GM19035 (cell line): Measurements from ENCODE around the gene DENND4A.

Experiments used
- ATAC-seq: cut with Tn5 transposase; IDR thresholded peaks from one replicate; pipeline ENCODE4 v1.9.1; 2021; ENCODE audit not compliant: unreplicated experiment

The DENND4A gene

GRCh38 chr15:65792138-65792987 is at the start of gene DENND4A:
TSS of gene DENND4A (minus strand) at chr15:65792293. CDS start at chr15:65756450, 35,843 bp downstream.
- peak; percentile 83 for ATAC-seq

GRCh38 chr15:65841121-65841930 is 49.2 kb upstream of the DENND4A start:
- ATAC-seq, result no peak

GRCh38 chr15:65839985-65840384 is 47.9 kb upstream of the DENND4A start:
- no peak for ATAC-seq

GRCh38 chr15:65839354-65839901 is 47.3 kb upstream of the DENND4A start:
- no peak for ATAC-seq

- no peak for ATAC-seq
Measured at GRCh38 chr15:65837301-65838294, 45.5 kb upstream of the DENND4A start.

GRCh38 chr15:65836665-65837064 is 44.6 kb upstream of the DENND4A start:
- ATAC-seq, result no peak

- no peak for ATAC-seq
Measured at GRCh38 chr15:65835447-65835846, 43.4 kb upstream of the DENND4A start.

GRCh38 chr15:65834603-65835282 is 42.6 kb upstream of the DENND4A start:
- ATAC-seq, result no peak

GRCh38 chr15:65833501-65834205 is 41.6 kb upstream of the DENND4A start:
- ATAC-seq, result no peak

GRCh38 chr15:65832549-65833364 is 40.7 kb upstream of the DENND4A start:
- ATAC-seq, result no peak

- ATAC-seq, result no peak
Measured at GRCh38 chr15:65829130-65829764, 37.2 kb upstream of the DENND4A start.

- no peak for ATAC-seq
Measured at GRCh38 chr15:65828585-65828984, 36.5 kb upstream of the DENND4A start.

GRCh38 chr15:65827065-65827464 is 35.0 kb upstream of the DENND4A start:
- ATAC-seq, result no peak

GRCh38 chr15:65824941-65825544 is 33.0 kb upstream of the DENND4A start:
- ATAC-seq, result no peak

GRCh38 chr15:65824031-65824743 is 32.1 kb upstream of the DENND4A start:
- no peak for ATAC-seq

GRCh38 chr15:65822316-65822715 is 30.2 kb upstream of the DENND4A start:
- no peak for ATAC-seq

- no peak for ATAC-seq
Measured at GRCh38 chr15:65821070-65821469, 29.0 kb upstream of the DENND4A start.
